Progenitor cell of endocrine pancreas (in vitro differentiated cells): ENCODE data around the gene GPR55. TPM values are rescaled to one million over a fixed set of nuclear protein-coding genes. Genes with fewer than 3 reads are reported as not detected.

Experiments
- DNase-seq: peaks from one replicate; pipeline ENCODE4 v3.0.0; 2021; ENCODE audit warnings: low spot score; ENCODE audit not compliant: unreplicated experiment
- H3K27ac Mint-ChIP-seq: 2 replicates; pipeline ENCODE4 v1.8.0; 2021; ENCODE audit warnings: mild to moderate bottlenecking, moderate library complexity, mixed read lengths
- H3K27me3 Mint-ChIP-seq: 2 replicates; pipeline ENCODE4 v1.8.0; 2021; ENCODE audit warnings: mixed read lengths
- H3K36me3 Mint-ChIP-seq: 2 replicates; pipeline ENCODE4 v1.8.0; 2022; ENCODE audit warnings: mixed read lengths; ENCODE audit not compliant: insufficient read depth
- H3K4me1 Mint-ChIP-seq: 2 replicates; pipeline ENCODE4 v1.8.0; 2021; ENCODE audit warnings: low read depth, mixed read lengths
- H3K4me3 Mint-ChIP-seq: 2 replicates; pipeline ENCODE4 v1.8.0; 2021; ENCODE audit warnings: low read depth, mild to moderate bottlenecking, moderate library complexity, mixed read lengths
- H3K9me3 Mint-ChIP-seq: 2 replicates; pipeline ENCODE4 v1.8.0; 2021; ENCODE audit warnings: low read depth, mixed read lengths
- CTCF ChIP-seq: fragments of 200-600 bp; sonication (generic); IDR thresholded peaks from one replicate; pipeline ENCODE4 v1.5.0; 2021; ENCODE audit warnings: antibody characterized with exemption, mild to moderate bottlenecking; ENCODE audit not compliant: unreplicated experiment
- total RNA-seq: library from RNA; stranded (reverse); gene quantifications from 2 replicates; pipeline ENCODE4 v1.2.1, GENCODE V29; 2021

Gene GPR55
- total RNA-seq, 1 donor from 2014 or later, result not detected

GRCh38 chr2:230889911-230890601 is 35.0 kb downstream of the GPR55 start:
- TF ChIP-seq CTCF, result no peak
- Mint-ChIP-seq H3K27me3 (no peaks in the 10 kb centered on the region), H3K27ac (no peak overlapping the region), H3K4me1 (peaks cover 4% of the 10 kb centered on the region), H3K36me3 (no peaks in the 10 kb centered on the region), H3K9me3 (no peaks in the 10 kb centered on the region), H3K4me3 (no peak overlapping the region)
- no peak for DNase-seq

GRCh38 chr2:230888824-230889400 is 36.1 kb downstream of the GPR55 start:
- Mint-ChIP-seq H3K27ac (no peak overlapping the region), H3K36me3 (no peaks in the 10 kb centered on the region), H3K4me3 (no peak overlapping the region), H3K4me1 (peaks cover 4% of the 10 kb centered on the region), H3K9me3 (no peaks in the 10 kb centered on the region), H3K27me3 (no peaks in the 10 kb centered on the region)
- DNase-seq, result no peak
- TF ChIP-seq CTCF, result no peak

GRCh38 chr2:230887342-230887741 is 37.7 kb downstream of the GPR55 start:
- no peaks in the 10 kb centered on the region for H3K9me3 Mint-ChIP-seq
- no peaks in the 10 kb centered on the region for H3K27me3 Mint-ChIP-seq
- H3K36me3 Mint-ChIP-seq, result no peaks in the 10 kb centered on the region
- no peak overlapping the region for H3K4me3 Mint-ChIP-seq
- no peak overlapping the region for H3K27ac Mint-ChIP-seq
- H3K4me1 Mint-ChIP-seq, result peaks cover 4% of the 10 kb centered on the region
- no peak for TF ChIP-seq CTCF
- DNase-seq, result no peak

- no peaks in the 10 kb centered on the region for H3K27me3 Mint-ChIP-seq
- no peak overlapping the region for H3K4me3 Mint-ChIP-seq
- no peaks in the 10 kb centered on the region for H3K9me3 Mint-ChIP-seq
- no peak overlapping the region for H3K27ac Mint-ChIP-seq
- peaks cover 3% of the 10 kb centered on the region for H3K36me3 Mint-ChIP-seq
- DNase-seq, result no peak
- no peak for TF ChIP-seq CTCF
- H3K4me1 Mint-ChIP-seq, result peaks cover 4% of the 10 kb centered on the region
Observed at GRCh38 chr2:230886671-230887071, 38.4 kb downstream of the GPR55 start.

GRCh38 chr2:230886206-230886605 is 38.8 kb downstream of the GPR55 start:
- Mint-ChIP-seq H3K4me3 (no peak overlapping the region), H3K36me3 (peaks cover 3% of the 10 kb centered on the region), H3K4me1 (peaks cover 4% of the 10 kb centered on the region), H3K27ac (no peak overlapping the region), H3K9me3 (no peaks in the 10 kb centered on the region), H3K27me3 (no peaks in the 10 kb centered on the region)
- DNase-seq, result no peak
- TF ChIP-seq CTCF, result no peak
